ENCODE measurements around the gene ITGB8.

Gene ITGB8

DNA sequence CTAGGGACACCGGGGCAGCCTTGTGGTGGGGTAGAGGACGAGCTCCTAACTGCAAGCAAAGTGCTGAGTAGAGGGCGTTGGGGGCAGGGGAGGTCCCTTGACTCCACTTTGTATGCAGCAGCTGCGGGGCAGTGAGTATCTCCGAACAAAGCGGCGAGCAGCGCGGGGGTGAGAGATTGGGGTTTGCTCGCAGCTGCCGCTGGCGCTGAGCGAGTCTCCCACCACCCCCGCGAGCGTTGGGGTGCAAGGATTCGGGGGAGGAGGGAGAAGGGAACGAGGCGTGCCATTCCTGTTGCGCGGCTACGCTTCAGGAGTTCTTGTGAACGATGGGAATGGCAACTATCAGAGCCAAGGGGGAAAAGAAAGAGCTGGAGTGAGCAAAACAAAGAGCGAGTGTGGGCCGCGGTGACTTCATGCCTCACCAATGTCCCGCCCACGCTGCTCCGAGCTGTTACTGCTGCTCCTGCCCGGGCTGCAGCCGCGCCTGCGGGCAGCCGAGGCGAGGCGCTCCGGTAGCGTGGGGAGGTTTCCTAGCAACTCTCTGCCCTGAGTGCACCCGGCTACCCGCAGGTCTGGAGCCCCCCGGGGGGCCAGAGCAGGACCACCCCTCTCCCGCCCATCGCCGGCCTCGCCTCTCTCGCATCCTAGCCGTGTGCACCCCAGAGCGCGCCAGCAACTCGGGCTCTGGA is at the start of gene ITGB8:
ITGB8 (plus strand) TSS at position 662 of the 689 bp plus-strand sequence. CDS start 907 bp downstream, outside the sequence.
- no peaks in the 10 kb centered on the region for H3K9me3 ChIP-seq
- peaks cover 10% of the 10 kb centered on the region for H3K4me1 ChIP-seq
- H3K4me3 ChIP-seq, result peak within 1 kb of the TSS; percentile 40
- H3K36me3 ChIP-seq (replicated peaks), result no peaks in the 10 kb centered on the region
- DNase-seq (ENCODE audit: low spot score in 2 of 2), result peak; percentile 69 to 86
- in situ Hi-C loops (cut with MboI; ENCODE audit: low sequenced_read_pairs), result no loop called here
- H3K27me3 ChIP-seq (ENCODE audit: low read depth), result no peaks in the 10 kb centered on the region

DNA sequence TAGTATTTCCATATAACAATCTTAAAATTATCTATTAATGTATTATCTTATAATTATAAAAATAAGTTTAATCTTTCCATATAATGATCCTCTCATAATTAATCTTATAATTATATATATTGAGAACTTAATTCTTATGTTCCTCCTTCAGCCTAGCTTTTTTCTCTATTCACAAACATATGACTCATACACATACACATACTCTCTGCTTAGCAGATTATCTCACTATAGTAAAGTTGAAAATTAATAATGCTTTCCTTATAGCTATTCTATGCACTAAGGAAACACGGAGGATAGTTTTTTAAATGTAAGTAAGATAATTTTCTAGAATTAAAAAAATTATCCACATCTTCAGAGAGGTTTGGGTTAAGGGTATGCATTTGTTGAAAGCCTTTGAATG is 47.7 kb upstream of the ITGB8 start:
- no peak for DNase-seq (ENCODE audit: low spot score in 2 of 2)
- Histone ChIP-seq H3K9me3 (no peaks in the 10 kb centered on the region), H3K4me1 (peaks cover under 1% of the 10 kb centered on the region; the same call in 1 of the 2 replicates), H3K4me3 (no peak overlapping the region), H3K36me3 (replicated peaks) (no peaks in the 10 kb centered on the region), H3K27me3 (ENCODE audit: low read depth) (no peaks in the 10 kb centered on the region)
- in situ Hi-C loops (cut with MboI; ENCODE audit: low sequenced_read_pairs), result no loop called here

DNA sequence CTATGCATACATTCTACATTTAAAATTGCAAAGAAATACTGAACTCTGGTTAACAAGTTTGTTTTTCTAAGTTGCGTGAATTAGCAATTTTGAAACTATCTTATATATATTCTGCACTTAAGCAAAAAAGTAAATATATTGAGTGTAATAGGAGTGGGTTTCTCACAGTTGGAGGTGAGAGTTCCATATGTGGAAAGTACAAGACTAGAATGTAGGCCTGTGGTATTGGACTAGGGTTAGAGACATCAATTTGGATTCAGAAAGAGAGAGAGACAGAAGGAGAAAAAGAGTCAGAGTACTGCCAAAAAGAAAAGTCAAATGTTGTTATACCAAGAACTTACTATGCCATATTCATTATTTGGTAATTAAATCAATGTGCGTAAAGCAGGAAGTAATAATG is 47.3 kb upstream of the ITGB8 start:
- Histone ChIP-seq H3K27me3 (ENCODE audit: low read depth) (no peaks in the 10 kb centered on the region), H3K4me1 (peaks cover 2% of the 10 kb centered on the region; the same call in 1 of the 2 replicates), H3K36me3 (replicated peaks) (no peaks in the 10 kb centered on the region), H3K4me3 (no peak overlapping the region), H3K9me3 (no peaks in the 10 kb centered on the region)
- in situ Hi-C loops (cut with MboI; ENCODE audit: low sequenced_read_pairs), result no loop called here
- no peak for DNase-seq (ENCODE audit: low spot score in 2 of 2)

DNA sequence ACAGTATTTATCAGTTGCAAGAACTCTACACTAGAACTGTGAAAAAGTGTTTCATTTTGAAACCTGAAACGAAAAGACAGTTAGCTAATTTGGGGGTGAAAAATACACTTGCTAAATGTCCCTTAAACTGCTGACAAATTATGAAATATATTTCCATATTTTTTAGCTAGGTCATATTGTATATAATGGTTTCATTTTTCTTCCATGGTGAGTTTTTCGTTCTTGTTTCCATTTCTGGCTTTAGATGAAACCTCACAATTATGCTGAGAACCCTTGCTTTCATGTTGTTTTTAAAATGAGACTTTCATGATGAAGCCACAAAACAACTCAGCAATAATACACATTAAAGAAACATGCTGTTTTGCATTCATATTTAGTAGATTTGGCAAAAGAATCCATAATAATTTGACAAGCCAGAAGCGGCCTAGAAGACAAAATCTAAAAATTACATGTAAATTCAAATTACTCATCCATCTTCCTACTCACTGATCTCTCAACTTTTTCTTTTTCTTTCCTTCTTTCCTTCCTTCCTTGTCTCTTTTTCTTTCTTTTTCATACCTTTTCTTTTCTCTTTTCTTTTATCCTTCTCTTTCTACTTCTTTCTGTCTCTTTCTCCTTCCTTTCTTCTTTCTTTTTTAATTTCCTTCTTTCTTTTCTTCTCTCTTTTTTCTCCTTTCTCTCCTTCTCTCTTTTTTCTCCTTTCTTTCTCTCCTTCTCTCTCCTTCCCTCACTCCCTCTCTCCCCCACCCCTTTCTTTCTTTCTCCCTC is 46.5 kb upstream of the ITGB8 start:
- no peaks in the 10 kb centered on the region for H3K36me3 ChIP-seq (replicated peaks)
- in situ Hi-C loops (cut with MboI; ENCODE audit: low sequenced_read_pairs), result no loop called here
- no peak for DNase-seq (ENCODE audit: low spot score in 2 of 2)
- H3K4me3 ChIP-seq, result no peak overlapping the region
- no peaks in the 10 kb centered on the region for H3K9me3 ChIP-seq
- H3K27me3 ChIP-seq (ENCODE audit: low read depth), result no peaks in the 10 kb centered on the region
- peaks cover 2% of the 10 kb centered on the region; the same call in 1 of the 2 replicates for H3K4me1 ChIP-seq

DNA sequence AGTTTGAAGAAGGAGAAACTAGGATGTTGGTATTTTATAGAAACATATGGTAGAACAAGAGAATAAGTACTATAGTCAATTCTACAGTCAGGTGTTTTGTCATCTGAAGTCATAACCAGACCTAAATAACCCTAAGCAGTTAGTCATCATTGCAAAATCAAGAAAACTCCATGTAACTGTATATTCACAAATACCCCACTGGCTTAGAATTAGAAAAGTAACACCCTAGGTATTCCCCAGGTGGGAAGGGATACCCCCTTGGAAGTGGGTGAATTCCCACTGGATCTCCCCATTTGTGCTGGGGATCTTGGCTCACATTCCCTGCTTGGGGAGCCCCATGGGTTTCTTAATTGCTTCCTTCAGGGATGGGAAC is 45.9 kb upstream of the ITGB8 start:
- DNase-seq (ENCODE audit: low spot score in 2 of 2), result no peak
- Histone ChIP-seq H3K4me3 (no peak overlapping the region), H3K27me3 (ENCODE audit: low read depth) (no peaks in the 10 kb centered on the region), H3K36me3 (replicated peaks) (no peaks in the 10 kb centered on the region), H3K4me1 (peaks cover 2% of the 10 kb centered on the region; the same call in 1 of the 2 replicates), H3K9me3 (no peaks in the 10 kb centered on the region)
- in situ Hi-C loops (cut with MboI; ENCODE audit: low sequenced_read_pairs), result no loop called here

DNA sequence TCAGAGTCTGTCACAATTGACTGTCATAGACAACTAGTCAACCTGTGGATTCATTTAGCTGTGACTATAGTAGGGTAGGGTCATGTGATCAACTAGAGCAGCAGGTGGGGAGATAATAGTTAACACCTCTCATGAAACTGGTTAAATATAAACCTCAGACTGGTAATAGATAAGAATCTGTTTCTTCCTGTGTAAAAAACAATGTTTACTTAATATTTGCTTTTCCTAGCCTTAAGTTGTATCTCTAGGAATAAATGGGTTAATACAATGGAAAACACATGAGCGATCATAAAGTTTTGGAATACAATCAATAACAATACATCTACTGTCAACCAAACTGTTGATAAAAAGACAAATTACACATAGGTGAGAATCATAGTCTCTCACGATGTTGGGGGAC is 43.4 kb upstream of the ITGB8 start:
- Histone ChIP-seq H3K4me3 (no peak overlapping the region), H3K27me3 (ENCODE audit: low read depth) (no peaks in the 10 kb centered on the region), H3K4me1 (peaks cover 2% of the 10 kb centered on the region; the same call in 1 of the 2 replicates), H3K9me3 (no peaks in the 10 kb centered on the region), H3K36me3 (replicated peaks) (no peaks in the 10 kb centered on the region)
- no peak for DNase-seq (ENCODE audit: low spot score in 2 of 2)
- in situ Hi-C loops (cut with MboI; ENCODE audit: low sequenced_read_pairs), result no loop called here

DNA sequence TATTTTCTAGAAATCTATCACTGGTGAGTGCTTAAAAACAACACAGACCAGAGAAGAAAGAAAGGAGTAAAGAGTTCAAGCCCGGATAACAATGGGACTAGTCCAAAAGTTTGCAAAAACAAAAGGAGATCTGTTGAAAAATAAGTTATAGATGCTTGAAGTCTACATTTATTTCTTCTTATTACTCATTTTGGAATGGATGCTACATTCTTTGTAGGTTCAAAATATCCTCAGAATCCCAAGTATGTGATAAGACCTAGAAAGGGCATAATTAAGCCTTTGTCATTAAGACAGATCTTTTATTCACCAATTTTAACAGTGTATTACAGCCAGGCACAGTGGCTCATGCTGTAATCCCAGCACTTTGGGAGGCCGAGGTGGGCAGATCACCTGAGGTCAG is 42.7 kb upstream of the ITGB8 start:
- in situ Hi-C loops (cut with MboI; ENCODE audit: low sequenced_read_pairs), result no loop called here
- peaks cover 2% of the 10 kb centered on the region; the same call in 1 of the 2 replicates for H3K4me1 ChIP-seq

DNA sequence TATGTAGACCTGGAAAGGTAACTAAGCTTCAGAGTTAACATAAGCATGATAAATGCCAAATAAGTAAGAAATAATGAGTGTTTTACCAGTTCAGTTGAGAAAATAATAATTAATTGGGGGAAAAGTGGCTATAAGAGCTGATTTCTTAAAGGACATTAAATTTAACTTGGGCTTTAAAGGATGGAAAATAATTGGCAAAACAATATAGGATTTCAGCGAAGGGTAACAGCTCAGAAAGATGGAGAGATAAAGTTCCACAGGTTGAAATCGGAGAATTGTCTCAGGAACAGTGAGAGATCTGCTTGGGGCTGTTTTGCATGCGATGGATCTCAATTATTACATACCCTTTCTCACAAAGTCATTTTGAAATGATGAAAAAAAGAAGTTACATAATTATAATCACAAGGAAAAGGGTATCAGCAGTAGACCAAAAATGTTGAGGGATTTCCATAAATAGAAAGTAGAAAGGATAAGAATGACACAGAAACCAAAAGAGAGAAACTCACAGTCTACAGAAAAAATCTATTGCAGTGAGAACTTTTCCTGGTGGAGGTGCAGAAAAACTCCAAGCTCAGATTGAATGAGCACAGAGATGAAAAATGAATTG is 40.1 kb upstream of the ITGB8 start:
- Histone ChIP-seq H3K4me1 (peaks cover 2% of the 10 kb centered on the region; the same call in 1 of the 2 replicates), H3K4me3 (no peak overlapping the region), H3K36me3 (replicated peaks) (no peaks in the 10 kb centered on the region), H3K27me3 (ENCODE audit: low read depth) (no peaks in the 10 kb centered on the region), H3K9me3 (no peaks in the 10 kb centered on the region; the same call in 1 of the 2 replicates)
- DNase-seq (ENCODE audit: low spot score in 2 of 2), result no peak
- in situ Hi-C loops (cut with MboI; ENCODE audit: low sequenced_read_pairs), result no loop called here

More for the DNA sequence above, 42.7 kb upstream of the ITGB8 start:
- Histone ChIP-seq H3K27me3 (ENCODE audit: low read depth) (no peaks in the 10 kb centered on the region), H3K9me3 (no peaks in the 10 kb centered on the region), H3K36me3 (replicated peaks) (no peaks in the 10 kb centered on the region), H3K4me3 (no peak overlapping the region)
- DNase-seq (ENCODE audit: low spot score in 2 of 2), result no peak

DNA sequence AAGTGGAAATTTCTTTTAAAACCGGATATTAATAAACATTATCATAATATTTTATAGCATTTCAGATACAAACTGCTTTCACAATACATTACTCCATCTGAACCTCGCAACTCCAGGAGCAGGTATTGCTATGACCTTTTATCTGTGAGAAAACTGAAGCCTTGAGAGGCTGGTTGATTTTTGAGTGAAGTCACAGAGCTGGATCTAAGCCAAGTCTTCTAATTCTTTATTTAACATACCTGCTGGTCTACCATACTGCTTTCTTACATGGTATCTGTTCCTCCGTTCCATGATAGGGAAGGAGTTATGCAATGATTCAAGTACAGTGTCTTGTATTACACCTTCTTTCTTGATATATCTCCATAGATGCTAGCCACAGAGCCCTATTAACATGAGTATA is 37.4 kb upstream of the ITGB8 start:
- no peaks in the 10 kb centered on the region for H3K27me3 ChIP-seq (ENCODE audit: low read depth)
- in situ Hi-C loops (cut with MboI; ENCODE audit: low sequenced_read_pairs), result no loop called here

DNA sequence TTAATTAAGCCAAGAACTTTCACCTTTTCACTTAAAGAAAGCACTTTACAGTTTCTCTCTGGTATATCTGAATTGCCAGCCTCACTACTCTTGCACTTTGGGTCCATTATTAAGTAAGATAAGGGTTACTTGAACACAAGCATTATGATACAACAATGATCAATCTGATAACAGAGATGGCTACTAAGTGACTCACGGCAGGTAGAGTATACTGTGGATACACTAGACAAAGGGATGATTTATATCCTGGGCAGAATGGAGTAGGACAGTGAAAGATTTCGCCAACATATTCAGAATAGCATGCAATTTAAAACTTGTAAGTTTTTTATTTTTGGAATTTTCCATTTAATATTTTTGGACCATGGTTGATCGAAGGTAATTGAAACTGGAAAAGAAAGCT is 34.3 kb upstream of the ITGB8 start:
- no peaks in the 10 kb centered on the region for H3K27me3 ChIP-seq (ENCODE audit: low read depth)
- H3K36me3 ChIP-seq (replicated peaks), result no peaks in the 10 kb centered on the region
- no peak for DNase-seq (ENCODE audit: low spot score in 2 of 2)
- H3K4me3 ChIP-seq, result no peak overlapping the region
- in situ Hi-C loops (cut with MboI; ENCODE audit: low sequenced_read_pairs), result no loop called here
- no peaks in the 10 kb centered on the region; the same call in 1 of the 2 replicates for H3K9me3 ChIP-seq
- no peaks in the 10 kb centered on the region for H3K4me1 ChIP-seq

More for the DNA sequence above, 37.4 kb upstream of the ITGB8 start:
- DNase-seq (ENCODE audit: low spot score in 2 of 2), result no peak
- H3K36me3 ChIP-seq (replicated peaks), result no peaks in the 10 kb centered on the region
- no peaks in the 10 kb centered on the region for H3K4me1 ChIP-seq
- no peaks in the 10 kb centered on the region; the same call in 1 of the 2 replicates for H3K9me3 ChIP-seq
- H3K4me3 ChIP-seq, result no peak overlapping the region

DNA sequence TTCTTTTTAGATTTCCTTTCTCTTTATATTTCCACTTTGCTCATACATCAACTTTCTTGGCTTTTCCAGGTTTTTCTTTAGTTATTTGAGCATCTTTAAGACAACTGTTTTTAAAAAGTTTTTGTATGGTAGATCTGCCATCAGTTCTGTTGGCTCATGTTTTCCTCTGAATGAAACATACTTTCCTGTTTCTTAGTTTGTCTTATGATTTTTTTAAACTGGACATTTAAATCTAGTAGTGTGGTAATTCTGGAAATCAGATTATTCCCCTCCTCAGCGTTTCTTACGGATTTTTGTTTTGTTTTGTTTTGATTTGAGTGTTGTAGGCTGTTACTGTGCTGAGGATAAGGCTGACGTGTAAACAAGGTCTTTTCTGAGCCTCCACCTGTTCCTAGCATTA is 33.8 kb upstream of the ITGB8 start:
- in situ Hi-C loops (cut with MboI; ENCODE audit: low sequenced_read_pairs), result no loop called here
- no peaks in the 10 kb centered on the region for H3K4me1 ChIP-seq
- H3K4me3 ChIP-seq, result no peak overlapping the region
- no peaks in the 10 kb centered on the region for H3K27me3 ChIP-seq (ENCODE audit: low read depth)
- no peaks in the 10 kb centered on the region; the same call in 1 of the 2 replicates for H3K9me3 ChIP-seq
- no peak for DNase-seq (ENCODE audit: low spot score in 2 of 2)
- H3K36me3 ChIP-seq (replicated peaks), result no peaks in the 10 kb centered on the region

DNA sequence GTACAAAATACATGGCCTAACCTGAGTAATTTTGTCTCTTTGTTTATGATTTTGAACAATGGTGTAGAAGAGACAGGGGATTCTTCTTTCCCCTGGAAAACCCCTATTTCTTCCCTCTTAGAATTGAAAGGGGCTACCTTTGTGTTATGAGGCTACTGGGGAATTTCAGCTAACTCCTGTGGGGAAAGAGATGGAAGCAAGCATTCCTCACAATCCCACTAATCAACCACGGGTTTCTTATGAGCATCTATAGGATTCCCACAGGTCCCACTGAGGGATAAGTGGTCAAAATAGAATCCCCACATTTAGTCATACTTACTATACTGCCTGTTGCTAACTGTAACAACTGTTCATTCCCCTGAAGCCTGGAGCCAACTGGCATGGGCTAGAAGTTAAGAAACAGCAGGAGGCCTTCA is 32.2 kb upstream of the ITGB8 start:
- no peak for DNase-seq (ENCODE audit: low spot score in 2 of 2)
- Histone ChIP-seq H3K36me3 (replicated peaks) (no peaks in the 10 kb centered on the region), H3K9me3 (no peaks in the 10 kb centered on the region; the same call in 1 of the 2 replicates), H3K4me3 (no peak overlapping the region), H3K27me3 (ENCODE audit: low read depth) (no peaks in the 10 kb centered on the region), H3K4me1 (no peaks in the 10 kb centered on the region)
- in situ Hi-C loops (cut with MboI; ENCODE audit: low sequenced_read_pairs), result no loop called here

DNA sequence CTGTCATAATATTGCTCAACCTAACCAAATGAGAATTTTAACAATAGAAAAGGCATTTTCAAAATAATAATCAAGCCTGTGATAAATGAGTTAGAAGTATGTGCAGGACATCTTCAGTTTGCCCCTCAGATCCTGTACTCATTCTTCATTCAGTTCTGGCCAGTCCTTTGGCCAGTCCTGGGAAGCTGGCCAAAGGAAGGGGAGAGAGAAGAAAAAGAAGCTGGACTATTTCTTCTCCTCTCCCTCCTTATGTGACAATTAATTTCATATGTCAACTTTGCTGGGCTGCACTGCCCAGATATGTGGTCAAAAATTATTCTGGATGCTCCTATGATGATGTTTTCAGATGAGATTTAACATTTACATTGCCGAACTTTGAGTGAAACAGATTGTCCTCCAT is 31.6 kb upstream of the ITGB8 start:
- Histone ChIP-seq H3K4me3 (no peak overlapping the region), H3K9me3 (no peaks in the 10 kb centered on the region; the same call in 1 of the 2 replicates), H3K27me3 (ENCODE audit: low read depth) (no peaks in the 10 kb centered on the region), H3K4me1 (no peaks in the 10 kb centered on the region), H3K36me3 (replicated peaks) (no peaks in the 10 kb centered on the region)
- in situ Hi-C loops (cut with MboI; ENCODE audit: low sequenced_read_pairs), result no loop called here
- no peak for DNase-seq (ENCODE audit: low spot score in 2 of 2)

All from HAP-1 (cell line).